ENCODE measurements around the gene KCNA4.

- TF ChIP-seq CTCF (conservative IDR thresholded peaks at IDR 0.05 in 1 of 2, IDR thresholded peaks at IDR 0.05 in 1 of 2; ENCODE audit: low read depth in 1 of 2, low read length in 2 of 2) = no peak
- no peak for TF ChIP-seq EZH2 (IDR thresholded peaks at IDR 0.05; ENCODE audit: low read length, missing control alignments)
These were observed 32.4 kb upstream of the KCNA4 start for GRCh38 chr11:30049214-30049613.
